Neutrophil (primary cell): ENCODE results near the gene RAB31.

Source experiments
- H3K27ac ChIP-seq: fragments of 200-600 bp; sonication (generic); 2 replicates; pipeline ENCODE4 v1.5.1; 2016; ENCODE audit warnings: mild to moderate bottlenecking, moderate library complexity
- H3K27me3 ChIP-seq: fragments of 200-600 bp; sonication (generic); 2 replicates; pipeline ENCODE4 v1.6.0; 2016; ENCODE audit warnings: mild to moderate bottlenecking
- H3K36me3 ChIP-seq: fragments of 200-600 bp; sonication (generic); 2 replicates; pipeline ENCODE4 v1.5.1; 2017
- H3K4me1 ChIP-seq, 2 experiments: fragments of 200-600 bp in 1 of 2; sonication (generic) in 1 of 2; 1 replicate in 1 of 2; 2 replicates in 1 of 2; pipeline versions ENCODE4 v1.5.1 to v1.6.1; 2013 to 2016; ENCODE audit warnings: low read depth in 1 of 2, low read length in 1 of 2, mild to moderate bottlenecking in 1 of 2, moderate library complexity in 1 of 2; ENCODE audit not compliant: control insufficient read depth in 1 of 2, insufficient read depth in 1 of 2
- H3K4me3 ChIP-seq, 2 experiments: fragments of 200-600 bp in 1 of 2; sonication (generic) in 1 of 2; 1 replicate in 1 of 2; 2 replicates in 1 of 2; pipeline ENCODE4 v1.5.1; 2013 to 2016; ENCODE audit warnings: low read depth in 1 of 2, low read length in 1 of 2, mild to moderate bottlenecking in 1 of 2, moderate library complexity in 1 of 2
- H3K9me3 ChIP-seq: fragments of 200-600 bp; sonication (generic); 2 replicates; pipeline ENCODE4 v1.5.1; 2016
- TF ChIP-seq, protein P1 (sequence below): fragments of 200-600 bp; sonication (generic); IDR thresholded peaks from 2 replicates; pipeline ENCODE4 v1.5.1; 2016; ENCODE audit warnings: antibody characterized with exemption

The RAB31 gene

GRCh38 chr18:9858642-9859041 is 150.5 kb downstream of the RAB31 start:
- H3K9me3 ChIP-seq, result no peaks in the 10 kb centered on the region
- no peak overlapping the region for H3K4me3 ChIP-seq
- peak overlapping the region; percentile 91 for H3K27ac ChIP-seq
- no peaks in the 10 kb centered on the region for H3K27me3 ChIP-seq
- peaks cover 39% of the 10 kb centered on the region for H3K36me3 ChIP-seq
- TF ChIP-seq, protein P1, sequence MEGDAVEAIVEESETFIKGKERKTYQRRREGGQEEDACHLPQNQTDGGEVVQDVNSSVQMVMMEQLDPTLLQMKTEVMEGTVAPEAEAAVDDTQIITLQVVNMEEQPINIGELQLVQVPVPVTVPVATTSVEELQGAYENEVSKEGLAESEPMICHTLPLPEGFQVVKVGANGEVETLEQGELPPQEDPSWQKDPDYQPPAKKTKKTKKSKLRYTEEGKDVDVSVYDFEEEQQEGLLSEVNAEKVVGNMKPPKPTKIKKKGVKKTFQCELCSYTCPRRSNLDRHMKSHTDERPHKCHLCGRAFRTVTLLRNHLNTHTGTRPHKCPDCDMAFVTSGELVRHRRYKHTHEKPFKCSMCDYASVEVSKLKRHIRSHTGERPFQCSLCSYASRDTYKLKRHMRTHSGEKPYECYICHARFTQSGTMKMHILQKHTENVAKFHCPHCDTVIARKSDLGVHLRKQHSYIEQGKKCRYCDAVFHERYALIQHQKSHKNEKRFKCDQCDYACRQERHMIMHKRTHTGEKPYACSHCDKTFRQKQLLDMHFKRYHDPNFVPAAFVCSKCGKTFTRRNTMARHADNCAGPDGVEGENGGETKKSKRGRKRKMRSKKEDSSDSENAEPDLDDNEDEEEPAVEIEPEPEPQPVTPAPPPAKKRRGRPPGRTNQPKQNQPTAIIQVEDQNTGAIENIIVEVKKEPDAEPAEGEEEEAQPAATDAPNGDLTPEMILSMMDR, result no peak
- peaks cover 47 to 52% of the 10 kb centered on the region in 2 experiments for H3K4me1 ChIP-seq

GRCh38 chr18:9859232-9859631 is 151.1 kb downstream of the RAB31 start:
- Histone ChIP-seq H3K27ac (peak overlapping the region; percentile 91), H3K27me3 (no peaks in the 10 kb centered on the region), H3K9me3 (no peaks in the 10 kb centered on the region), H3K4me3 (no peak overlapping the region), H3K4me1 (peaks cover 45 to 49% of the 10 kb centered on the region in 2 experiments), H3K36me3 (peaks cover 39% of the 10 kb centered on the region)
- TF ChIP-seq, protein P1, result no peak

DNA sequence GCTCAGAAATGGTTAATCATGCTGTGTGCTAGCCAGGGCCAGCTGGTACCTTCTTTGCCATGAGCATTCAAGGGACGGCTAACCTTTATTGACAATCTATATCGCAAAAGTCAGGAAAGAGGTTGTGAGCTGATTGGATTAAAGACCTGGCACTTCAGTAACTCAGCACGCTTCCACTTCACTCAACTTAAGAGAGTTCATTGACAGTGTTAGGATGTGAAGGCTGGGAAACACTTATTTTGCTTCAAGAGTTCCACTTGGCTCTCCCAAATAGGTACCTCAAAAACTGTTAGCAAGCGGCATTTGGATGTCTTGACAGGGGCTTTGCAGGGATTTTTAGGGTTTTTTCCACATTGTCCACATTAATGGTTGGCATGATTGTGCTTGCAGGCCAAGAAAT is 152.6 kb downstream of the RAB31 start:
- peak overlapping the region; percentile 62 for H3K27ac ChIP-seq
- H3K4me3 ChIP-seq, result no peak overlapping the region
- no peaks in the 10 kb centered on the region for H3K9me3 ChIP-seq
- TF ChIP-seq, protein P1, result no peak
- peaks cover 30 to 35% of the 10 kb centered on the region in 2 experiments for H3K4me1 ChIP-seq
- peaks cover 39% of the 10 kb centered on the region for H3K36me3 ChIP-seq
- H3K27me3 ChIP-seq, result no peaks in the 10 kb centered on the region

GRCh38 chr18:9861157-9861556 is 153.1 kb downstream of the RAB31 start:
- peak overlapping the region; percentile 62 for H3K27ac ChIP-seq
- H3K4me3 ChIP-seq, result no peak overlapping the region
- H3K36me3 ChIP-seq, result peaks cover 39% of the 10 kb centered on the region
- H3K4me1 ChIP-seq, result peaks cover 25 to 30% of the 10 kb centered on the region in 2 experiments
- H3K9me3 ChIP-seq, result no peaks in the 10 kb centered on the region
- no peaks in the 10 kb centered on the region for H3K27me3 ChIP-seq
- TF ChIP-seq, protein P1, result no peak

DNA sequence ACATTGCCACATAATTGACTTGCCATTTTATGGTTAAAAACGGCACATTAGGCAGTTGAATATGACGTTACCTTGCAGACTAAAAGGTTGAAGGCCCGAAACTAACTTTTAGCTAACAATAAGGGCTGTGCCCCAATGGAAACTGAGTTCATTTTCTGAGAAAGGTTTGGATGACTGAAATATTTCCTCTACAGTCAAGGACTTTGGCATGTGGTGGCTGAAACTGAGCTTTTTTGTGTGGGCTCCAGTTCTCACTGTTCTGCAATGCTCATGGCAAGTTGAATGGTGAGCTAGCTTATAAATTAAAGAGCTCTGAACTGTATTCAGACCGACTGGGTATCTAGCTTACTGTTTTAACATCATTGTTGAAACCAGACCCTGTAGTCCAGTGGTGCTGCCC is 153.8 kb downstream of the RAB31 start:
- H3K4me1 ChIP-seq, result peaks cover 18 to 22% of the 10 kb centered on the region in 2 experiments
- H3K27ac ChIP-seq, result peak overlapping the region; percentile 62
- H3K9me3 ChIP-seq, result no peaks in the 10 kb centered on the region
- TF ChIP-seq, protein P1, result no peak
- no peaks in the 10 kb centered on the region for H3K27me3 ChIP-seq
- H3K36me3 ChIP-seq, result peaks cover 39% of the 10 kb centered on the region
- no peak overlapping the region for H3K4me3 ChIP-seq

DNA sequence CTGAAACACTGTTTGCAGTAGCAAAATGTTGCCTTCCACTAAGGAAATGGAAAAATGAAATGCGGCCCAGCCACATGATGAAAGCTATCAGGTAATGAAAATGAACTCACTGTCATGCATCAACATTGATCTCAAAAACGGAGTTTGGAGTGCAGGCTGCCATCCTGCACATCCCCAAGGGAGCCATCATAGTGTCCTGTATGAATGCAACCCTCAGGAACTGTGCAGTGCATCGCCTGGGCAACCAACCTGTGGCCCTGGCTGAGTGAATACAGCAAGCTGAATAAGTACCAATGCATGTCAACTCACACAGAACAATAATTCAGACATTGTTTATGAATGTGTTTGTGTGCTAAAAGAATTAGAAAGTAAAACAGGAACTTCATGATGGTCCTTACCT is 154.6 kb downstream of the RAB31 start:
- peak overlapping the region; percentile 62 for H3K27ac ChIP-seq
- H3K9me3 ChIP-seq, result no peaks in the 10 kb centered on the region
- no peak overlapping the region for H3K4me3 ChIP-seq
- H3K27me3 ChIP-seq, result no peaks in the 10 kb centered on the region
- peaks cover 10 to 15% of the 10 kb centered on the region in 2 experiments for H3K4me1 ChIP-seq
- peaks cover 39% of the 10 kb centered on the region for H3K36me3 ChIP-seq
- TF ChIP-seq, protein P1, result no peak
